HG03439 (cell line): ENCODE measurements around the gene ANXA7.
"Not testable (repeated sequence)": the region's sequence is repeated elsewhere in the genome, so short reads cannot be mapped to it uniquely, and the experiment has no call there.

ENCODE experiments used
- ATAC-seq: cut with Tn5 transposase; IDR thresholded peaks from one replicate; pipeline ENCODE4 v1.9.1; 2021; ENCODE audit warnings: mild to moderate bottlenecking, moderate library complexity; ENCODE audit not compliant: unreplicated experiment

ANXA7 gene

DNA sequence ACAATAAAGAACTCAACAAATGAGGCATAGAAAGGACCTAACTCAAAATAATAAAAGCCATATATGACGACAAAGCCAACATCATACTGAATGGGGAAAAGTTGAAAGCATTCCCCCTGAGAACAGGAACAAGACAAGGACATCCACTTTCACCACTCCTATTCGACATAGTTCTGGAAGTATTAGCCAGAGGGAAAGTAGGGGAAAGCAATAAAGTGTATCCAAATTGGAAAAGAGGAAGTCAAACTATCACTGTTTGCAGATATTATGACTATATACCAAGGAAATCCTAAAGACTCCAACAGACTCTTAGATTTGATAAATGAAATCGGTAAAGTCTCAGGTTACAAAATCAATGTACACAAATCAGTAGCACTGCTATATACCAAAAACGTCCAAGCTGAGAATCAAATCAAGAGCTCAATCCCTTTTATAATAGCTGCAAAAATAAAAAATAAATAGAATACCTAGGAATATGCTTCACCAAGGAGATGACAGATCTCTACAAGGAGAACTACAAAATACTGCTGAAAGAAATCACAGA lies 4.8 kb downstream of the ANXA7 start:
- no peak for ATAC-seq

DNA sequence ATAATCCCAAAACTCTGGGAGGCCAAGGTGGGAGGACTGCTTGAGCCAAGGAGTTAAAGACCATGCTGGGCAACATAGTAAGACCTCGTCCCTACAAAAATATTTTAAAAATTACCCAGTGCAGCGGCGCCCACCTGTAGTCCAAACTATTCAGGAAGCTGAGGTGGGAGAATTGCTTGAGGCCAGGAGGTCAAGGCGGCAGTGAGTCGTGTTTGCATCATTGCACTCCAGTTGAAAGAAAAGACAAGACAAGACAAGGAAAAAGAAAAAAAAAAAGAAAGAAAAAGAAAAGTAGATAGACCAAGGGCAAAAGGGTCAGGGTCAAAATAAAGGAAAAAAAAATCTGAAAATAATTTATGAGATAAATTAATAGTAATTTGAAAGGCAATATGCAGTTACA lies 5.8 kb downstream of the ANXA7 start:
- ATAC-seq: no peak

DNA sequence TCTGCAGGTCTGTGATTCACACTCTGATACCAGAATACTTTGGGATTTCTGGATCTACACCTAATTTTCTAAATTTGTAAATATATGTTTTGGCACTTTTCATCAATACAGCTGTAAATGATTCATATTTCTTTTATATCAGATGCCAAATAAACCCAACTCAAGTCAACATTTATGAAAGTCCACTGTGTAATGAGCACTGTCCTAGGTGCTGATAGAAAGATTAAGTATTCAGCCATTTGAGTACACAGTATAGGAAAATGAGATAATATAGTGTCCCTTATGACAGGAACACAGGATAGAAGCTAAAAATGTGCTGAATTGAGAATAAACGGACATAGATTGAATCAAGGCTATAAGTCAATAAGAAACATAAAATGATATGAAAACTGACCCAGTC lies 6.4 kb downstream of the ANXA7 start:
- ATAC-seq: no peak

DNA sequence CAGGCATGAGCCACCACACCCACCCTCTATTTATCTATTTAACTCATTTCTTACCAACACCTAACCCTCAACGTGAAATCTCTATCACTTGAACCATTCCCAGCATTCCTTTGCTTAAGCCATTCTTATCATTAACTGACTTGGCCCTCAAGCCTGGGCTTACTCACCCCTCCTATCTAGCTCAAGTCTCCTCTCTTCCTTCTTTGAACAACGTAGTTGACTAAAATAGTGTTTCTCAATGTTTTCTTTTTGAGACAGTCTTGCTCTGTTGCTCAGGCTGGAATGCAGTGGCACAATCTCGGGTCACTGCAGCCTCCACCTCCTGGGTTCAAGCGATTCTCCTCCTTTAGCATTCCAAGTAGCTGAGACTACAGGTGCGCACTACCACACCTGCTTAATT lies 7.0 kb downstream of the ANXA7 start:
- ATAC-seq: no peak

DNA sequence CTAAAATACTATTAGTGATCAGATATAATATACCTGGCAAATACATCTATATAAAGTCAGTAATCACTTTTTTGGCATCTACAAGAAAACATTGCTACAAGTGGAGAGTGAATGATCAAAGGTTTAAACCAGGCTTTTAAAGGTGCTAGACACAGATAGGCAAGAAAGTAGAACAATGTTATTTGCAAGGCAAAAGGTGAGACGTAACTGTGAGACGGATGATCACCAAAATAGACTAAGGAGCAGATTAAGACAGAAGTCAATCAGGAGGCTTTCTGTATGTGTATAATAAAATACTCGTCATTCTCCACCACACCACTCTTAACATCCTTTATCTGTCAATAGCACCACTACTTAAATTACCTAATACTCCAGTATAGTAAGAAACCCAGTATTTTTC lies 8.3 kb downstream of the ANXA7 start:
- no peak for ATAC-seq

DNA sequence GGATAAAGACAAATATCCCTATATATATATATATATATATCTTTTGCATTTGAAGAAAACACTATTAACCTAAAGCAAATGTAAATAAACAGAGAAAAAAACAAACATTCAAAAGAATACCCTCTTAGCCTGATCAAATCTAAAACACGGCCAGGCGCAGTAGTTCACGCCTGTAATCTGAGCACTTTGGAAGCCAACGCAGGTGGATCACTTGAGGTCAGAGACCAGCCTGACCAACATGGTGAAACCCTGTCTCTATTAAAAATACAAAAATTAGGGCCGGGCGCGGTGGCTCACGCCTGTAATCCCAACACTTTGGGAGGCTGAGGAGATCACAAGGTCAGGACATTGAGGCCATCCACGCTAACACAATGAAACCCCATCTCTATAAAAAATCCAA lies 9.2 kb downstream of the ANXA7 start:
- no peak for ATAC-seq

DNA sequence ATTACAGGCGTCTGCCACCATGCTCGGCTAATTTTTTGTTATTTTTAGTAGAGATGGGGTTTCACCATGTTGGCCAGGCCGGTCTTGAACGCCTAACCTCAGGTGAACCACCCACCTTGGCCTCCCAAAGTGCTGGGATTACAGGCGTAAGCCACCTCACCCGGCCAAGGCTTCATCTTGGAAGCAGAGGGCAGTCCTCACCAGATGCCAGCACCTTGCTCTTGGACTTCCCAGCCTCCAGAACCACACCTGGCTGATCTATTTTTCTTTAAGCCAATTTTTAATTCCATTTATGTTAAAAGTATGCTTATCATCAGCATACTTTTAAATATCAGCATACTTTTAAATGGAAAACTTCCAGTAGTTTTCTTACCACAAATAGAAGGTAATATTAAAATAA lies 12.2 kb downstream of the ANXA7 start:
- ATAC-seq: no peak

DNA sequence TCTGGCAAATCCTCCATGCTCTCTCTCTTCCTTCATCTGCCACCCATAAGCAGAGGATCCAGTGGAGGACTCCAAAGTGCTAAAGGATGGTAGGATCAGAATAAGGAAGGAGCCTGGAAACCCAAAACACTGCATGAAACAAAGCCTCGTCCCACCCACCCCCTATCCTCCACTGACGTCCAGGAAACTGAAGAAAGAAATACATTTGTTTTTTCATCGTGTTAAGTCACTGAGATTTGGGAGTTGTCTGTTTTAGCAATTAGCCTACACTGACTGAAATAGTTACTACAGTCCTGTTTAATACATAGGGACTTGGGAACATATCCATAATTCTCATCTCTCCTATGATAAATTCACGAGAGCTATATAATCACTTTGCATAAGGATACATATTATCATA lies 14.8 kb downstream of the ANXA7 start:
- ATAC-seq: no peak

DNA sequence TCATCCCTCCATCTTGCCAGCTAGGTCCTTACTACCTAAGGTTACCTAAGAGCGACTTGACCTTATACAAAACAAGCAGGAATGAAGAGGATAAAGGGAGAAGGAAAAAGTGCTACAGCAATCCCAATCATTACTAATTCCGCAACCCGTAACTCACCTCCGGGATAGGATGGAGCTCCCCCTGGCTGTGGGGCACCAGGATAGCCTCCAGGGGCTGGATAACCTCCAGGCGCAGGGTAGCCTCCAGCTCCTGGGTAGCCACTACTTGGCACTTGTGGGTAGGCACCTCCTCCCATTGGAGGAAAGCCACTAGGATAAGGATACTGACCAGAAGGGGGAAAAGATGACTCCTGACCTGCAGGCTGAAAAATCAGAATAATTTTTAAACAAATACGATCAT lies 15.8 kb downstream of the ANXA7 start:
- no peak for ATAC-seq

DNA sequence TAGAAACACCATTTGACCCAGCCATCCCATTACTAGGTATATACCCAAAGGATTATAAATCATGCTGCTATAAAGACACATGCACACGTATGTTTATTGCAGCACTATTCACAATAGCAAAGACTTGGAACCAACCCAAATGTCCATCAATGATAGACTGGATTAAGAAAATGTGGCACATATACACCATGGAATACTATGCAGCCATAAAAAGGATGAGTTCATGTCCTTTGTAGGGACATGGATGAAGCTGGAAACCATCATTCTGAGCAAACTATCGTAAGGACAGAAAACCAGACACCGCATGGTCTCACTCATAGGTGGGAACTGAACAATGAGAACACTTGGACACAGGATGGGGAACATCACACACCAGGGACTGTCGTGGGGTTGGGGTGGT lies 19.5 kb downstream of the ANXA7 start:
- not testable (repeated sequence) for ATAC-seq

DNA sequence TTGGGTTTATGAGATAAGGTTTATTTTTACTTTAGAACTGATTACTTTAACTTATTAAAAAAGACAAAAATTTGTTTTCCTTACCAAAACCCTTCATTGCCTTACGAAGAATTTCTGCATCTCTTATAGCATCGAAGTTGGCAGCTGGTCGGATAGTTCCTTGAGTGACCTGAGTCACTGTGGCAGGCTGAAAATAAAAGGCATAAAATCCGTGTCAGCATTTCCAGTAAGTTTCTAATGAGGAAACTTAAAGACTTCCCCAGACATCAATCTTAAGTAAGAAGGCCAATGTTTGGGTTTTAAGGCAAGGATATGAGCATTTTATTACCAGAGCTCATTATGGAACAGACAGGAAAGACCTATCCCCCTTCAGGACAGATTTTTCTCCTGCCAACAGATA lies 25.6 kb downstream of the ANXA7 start:
- no peak for ATAC-seq

DNA sequence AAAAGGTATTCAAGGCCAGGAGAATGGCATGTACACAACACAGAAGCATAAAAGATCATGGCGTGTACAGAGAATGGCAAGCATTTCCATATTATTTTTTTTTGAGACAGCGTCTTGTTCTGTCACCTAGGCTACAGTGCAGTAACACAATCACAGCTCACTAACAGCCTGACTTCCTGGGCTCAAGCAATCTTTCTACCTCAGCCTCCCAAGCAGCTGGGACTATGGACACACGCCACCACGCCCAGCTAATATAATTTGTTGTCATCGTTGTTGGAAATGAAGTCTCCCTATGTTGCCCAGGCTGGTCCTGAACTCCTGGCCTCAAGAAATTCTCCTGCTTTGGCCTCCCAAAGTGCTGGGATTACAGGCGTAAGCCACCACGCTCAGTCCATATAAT lies 27.3 kb downstream of the ANXA7 start:
- ATAC-seq: no peak

DNA sequence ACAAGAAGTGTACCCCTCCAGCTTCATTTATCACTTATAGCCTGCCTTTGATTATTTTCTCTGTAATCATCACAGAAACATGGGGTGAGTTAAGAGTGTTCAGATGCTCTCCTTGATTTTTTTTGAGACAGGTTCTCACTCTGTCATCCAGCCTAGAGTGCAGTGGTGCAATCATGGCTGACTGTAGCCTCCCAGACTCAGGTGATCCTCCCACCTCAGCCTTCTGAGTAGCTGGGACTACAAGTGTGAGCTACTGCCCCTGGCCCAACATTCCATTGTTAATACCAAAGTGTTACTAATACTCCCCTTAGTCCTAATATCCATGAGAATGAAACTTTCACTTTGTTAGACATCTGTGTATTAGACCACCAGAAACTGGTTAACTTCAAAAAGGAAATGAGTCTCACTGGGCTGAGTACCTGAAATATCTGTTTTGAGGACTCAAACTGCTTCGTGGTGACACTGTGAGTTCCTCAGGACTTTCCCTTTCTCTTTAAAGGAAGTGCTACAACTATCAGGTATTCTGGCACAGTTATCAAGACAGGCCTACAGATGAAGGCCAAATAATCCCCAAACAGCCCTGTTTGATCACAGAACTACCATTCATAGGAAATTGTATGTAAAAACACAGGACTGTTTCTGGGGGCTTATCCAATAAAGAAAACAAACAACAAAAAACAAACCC lies 34.7 kb downstream of the ANXA7 start:
- no peak for ATAC-seq

DNA sequence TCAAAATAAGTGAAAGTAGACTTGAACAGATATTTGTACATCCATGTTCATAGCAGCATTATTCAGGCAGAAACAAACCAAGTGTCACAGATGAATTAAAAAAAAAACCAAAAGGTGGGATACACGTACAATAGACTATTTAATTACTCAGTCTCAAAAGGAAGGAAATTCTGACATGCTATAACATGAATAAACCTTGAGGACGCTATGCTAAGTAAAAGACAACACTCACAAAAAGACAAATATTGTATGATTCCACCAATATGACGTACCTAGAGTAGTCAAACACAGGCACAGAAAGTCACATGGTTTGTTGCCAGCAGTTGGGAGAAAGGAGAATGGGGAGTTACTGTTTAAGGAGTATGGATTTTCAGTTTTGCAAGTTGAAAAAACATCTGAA lies 37.2 kb downstream of the ANXA7 start:
- no peak for ATAC-seq

DNA sequence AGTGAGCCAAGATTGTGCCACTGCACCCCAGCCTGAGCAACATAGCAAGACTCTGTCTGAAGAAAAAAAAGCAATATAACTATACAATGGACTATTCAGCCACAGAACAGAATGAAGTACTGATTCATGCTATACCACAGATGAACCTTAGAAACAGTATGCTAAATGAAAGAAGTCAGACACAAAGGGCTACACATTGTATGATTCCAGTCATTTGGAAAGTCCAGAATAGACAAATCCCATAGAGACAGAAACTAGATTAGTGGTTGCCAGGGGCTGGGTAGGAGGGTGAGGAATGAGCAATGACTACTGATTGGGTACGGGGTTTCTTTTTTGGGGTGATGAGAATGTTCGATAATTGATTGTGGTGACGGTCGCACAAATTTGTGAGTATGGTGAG lies 45.6 kb downstream of the ANXA7 start:
- no peak for ATAC-seq

DNA sequence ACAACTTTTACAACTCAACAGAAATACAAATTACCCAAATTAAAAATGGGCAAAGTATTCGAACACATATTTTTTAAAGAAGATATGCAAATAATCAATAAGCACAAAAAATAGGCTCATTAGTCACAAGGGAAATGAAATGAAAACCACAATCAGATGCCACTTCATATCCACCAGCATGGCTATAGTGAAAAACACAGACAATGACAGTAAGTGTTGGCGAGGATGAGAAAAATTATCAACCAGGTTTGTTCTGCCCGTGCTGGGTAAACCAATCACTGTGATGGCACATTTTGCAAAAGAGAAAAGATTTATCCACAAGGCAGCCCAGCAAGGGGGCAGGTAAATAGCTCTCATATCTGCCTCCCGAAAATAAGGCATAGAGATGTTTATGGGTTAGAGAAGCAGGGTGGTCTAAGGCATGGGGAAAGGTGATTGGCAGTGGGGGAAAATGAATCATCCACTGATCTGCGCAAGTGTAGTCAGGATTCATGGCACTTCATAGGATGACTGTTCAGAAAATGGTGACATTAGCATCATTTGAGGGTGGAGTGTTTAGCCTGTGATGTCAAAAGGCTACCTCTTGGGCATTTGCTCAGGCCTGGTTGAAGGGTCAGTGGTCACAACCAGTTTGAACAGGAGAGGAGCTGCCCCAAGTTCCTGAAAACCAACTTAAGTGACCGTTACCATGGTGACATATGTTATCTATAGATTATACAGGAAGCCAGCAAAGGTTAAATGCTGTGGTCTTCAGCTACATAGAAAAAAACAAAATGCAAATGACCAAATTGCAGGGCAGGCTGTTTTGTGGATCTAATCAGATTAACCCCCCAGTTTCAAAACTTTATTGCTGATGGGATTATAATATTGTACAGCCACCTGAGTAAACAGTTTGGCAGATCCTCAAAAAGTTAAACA lies 47.2 kb downstream of the ANXA7 start:
- ATAC-seq: no peak

DNA sequence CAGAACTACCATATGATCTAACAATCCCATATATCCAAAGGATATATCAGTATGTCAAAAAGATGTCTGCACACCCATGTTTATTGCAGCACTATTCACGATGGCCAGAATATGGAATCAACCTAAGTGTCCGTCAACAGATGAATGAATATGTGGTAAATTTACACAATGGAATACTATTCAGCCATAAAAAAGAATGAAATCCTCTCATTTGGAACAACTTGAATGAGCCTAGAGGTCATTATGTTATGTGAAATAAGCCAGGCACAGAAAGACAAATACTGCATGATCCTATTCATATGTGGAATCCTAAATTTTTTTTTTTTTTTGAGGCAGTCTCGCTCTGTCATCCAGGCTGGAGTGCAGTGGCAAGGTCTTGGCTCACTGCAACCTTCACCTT lies 48.9 kb downstream of the ANXA7 start:
- no peak for ATAC-seq

DNA sequence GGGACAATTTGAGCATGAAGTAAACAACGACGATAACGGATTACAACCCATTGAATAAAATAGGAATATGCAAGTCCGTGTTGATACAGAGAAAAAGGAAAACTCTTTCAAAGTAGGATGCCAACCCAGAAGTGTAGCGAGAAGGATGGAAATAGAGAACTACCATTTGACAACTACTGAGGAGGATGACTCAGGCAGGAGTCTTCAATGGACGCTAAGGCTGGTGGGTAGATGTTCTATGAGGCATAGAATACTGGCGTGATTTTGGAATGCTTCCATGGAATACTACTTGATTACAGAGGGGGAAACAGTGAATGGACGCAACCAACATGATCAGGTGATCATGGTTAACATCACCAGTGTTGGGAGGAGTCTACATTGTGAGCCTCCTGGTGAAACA lies 54.4 kb downstream of the ANXA7 start:
- ATAC-seq: no peak

DNA sequence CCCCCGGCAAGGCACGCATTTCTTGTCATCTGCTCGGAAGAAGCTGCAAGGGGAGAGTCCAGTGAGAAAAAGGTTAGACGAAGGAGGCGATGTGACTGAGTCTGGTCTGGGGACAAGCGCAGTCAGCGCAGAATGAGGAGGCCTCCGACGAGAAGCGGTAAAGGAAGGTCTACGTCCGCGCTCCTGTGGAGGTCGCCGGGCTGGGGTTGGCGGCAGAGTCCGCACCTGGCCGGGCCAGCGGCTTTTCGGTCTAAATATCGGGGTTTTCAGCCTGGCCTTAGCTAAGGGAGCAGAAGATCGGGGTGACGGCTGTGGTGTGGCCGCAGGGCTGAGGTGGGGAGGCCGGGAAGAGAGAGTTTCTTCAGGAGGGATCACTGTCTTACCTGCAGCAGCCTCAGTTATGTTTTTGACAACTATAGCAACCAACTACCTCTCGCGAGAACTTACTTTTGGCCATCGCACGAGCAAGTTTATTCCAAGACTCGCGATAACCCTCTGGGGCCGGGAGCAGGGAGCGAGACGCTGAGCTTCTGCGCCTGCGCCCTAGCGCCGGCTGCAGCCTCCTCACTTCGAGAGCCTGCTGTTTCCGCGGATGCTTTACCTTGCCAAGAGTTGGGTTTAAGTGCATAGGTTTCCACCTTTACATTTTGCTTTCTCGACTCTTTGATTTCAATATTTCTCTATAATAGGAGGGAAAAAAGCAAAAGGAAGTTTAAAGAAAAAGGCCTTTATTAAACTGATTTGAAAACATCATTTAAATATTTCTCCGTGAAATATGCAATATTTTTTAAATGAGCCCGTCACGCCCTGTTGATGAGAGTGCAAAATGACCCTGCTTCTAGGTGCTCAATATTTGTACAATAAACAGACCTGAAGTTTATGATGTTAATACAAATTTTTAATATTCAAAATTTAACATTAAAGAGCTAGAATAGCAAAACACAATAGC lies 55.3 kb downstream of the ANXA7 start, which contains the start of gene CFAP70:
TSS of gene CFAP70 (minus strand) at position 534 of the 949 bp plus-strand sequence. CDS start 4,068 bp downstream, outside the sequence.
- peak; percentile 94 for ATAC-seq

DNA sequence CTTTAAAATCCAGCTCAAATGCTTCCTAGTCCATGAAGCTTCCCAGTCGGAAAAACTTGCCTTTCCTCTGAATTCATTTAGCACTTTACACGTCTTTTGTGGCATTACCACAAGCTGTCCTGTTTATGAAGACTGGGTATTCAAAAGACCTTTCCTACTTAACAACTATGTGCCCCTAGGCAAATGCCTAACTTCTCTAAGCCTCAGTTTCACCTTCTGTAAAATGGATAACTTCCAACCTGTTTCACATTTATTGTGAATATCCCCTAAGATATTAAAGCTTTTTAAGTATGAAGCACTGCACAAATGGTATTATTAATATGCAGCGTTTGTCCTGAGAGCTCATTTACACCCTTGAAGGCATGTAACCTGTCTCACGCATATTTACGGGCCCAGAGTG lies 56.0 kb downstream of the ANXA7 start:
- no peak for ATAC-seq

DNA sequence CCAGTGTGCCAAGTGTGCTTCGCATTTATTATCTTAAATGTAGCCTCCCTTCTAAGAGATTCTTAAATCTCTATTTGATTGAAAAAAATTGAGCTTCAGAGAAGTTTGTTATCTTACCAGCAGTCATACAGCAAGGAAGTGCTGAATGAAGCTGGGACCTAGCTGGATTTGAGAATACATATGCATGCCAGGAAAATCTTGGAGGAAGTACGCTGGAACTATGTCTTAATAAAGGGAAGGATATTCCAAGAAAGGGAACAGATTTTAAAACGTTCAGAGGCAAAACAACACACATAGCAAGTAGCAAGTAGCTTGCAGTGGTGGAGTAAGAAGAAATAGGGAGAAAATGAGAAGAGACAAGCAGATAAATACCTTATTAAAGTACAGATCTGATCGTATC lies 56.7 kb downstream of the ANXA7 start:
- no peak for ATAC-seq
